Measurements from ENCODE around the gene MPP1. TPM values are rescaled to one million over a fixed set of nuclear protein-coding genes. Genes with fewer than 3 reads are reported as not detected.

MPP1 gene
- total RNA-seq, 2 donors from 2014 or later: 20.1 to 27.5 TPM

- no peaks in the 10 kb centered on the region for H3K4me1 ChIP-seq
- H3K27ac ChIP-seq: no peak overlapping the region
These were observed 10.1 kb upstream of the MPP1 start for GRCh38 chrX:154815274-154815818.

GRCh38 chrX:154813801-154814200, 8.5 kb upstream of the MPP1 start:
- no peaks in the 10 kb centered on the region for H3K4me1 ChIP-seq
- H3K9me3 ChIP-seq: no peaks in the 10 kb centered on the region
- no peak for TF ChIP-seq CTCF (IDR thresholded peaks at IDR 0.05)
- no peaks in the 10 kb centered on the region for H3K36me3 ChIP-seq
- no peaks in the 10 kb centered on the region for H3K27me3 ChIP-seq
- no peak overlapping the region for H3K27ac ChIP-seq
- no peak for DNase-seq (ENCODE audit: low spot score)
- H3K4me3 ChIP-seq: no peak overlapping the region

More at GRCh38 chrX:154815274-154815818, 10.1 kb upstream of the MPP1 start:
- H3K9me3 ChIP-seq: no peaks in the 10 kb centered on the region
- DNase-seq (ENCODE audit: low spot score): no peak
- no peak for TF ChIP-seq CTCF (IDR thresholded peaks at IDR 0.05)
- H3K36me3 ChIP-seq: no peaks in the 10 kb centered on the region
- no peaks in the 10 kb centered on the region for H3K27me3 ChIP-seq
- H3K4me3 ChIP-seq: no peak overlapping the region

GRCh38 chrX:154812341-154813101, 7.2 kb upstream of the MPP1 start:
- DNase-seq (ENCODE audit: low spot score): no peak
- TF ChIP-seq CTCF (IDR thresholded peaks at IDR 0.05): no peak
- Histone ChIP-seq H3K4me3 (no peak overlapping the region), H3K27me3 (no peaks in the 10 kb centered on the region), H3K4me1 (no peaks in the 10 kb centered on the region), H3K27ac (no peak overlapping the region), H3K9me3 (no peaks in the 10 kb centered on the region), H3K36me3 (no peaks in the 10 kb centered on the region)

- H3K4me1 ChIP-seq: no peaks in the 10 kb centered on the region
- no peak for TF ChIP-seq CTCF (IDR thresholded peaks at IDR 0.05)
These were observed 4.8 kb upstream of the MPP1 start for GRCh38 chrX:154809939-154810665.

GRCh38 chrX:154806837-154807501, 1.7 kb upstream of the MPP1 start:
- Histone ChIP-seq H3K4me3 (no peak overlapping the region), H3K27me3 (no peaks in the 10 kb centered on the region), H3K4me1 (peaks cover 0 to 9% of the 10 kb centered on the region in 2 donors), H3K36me3 (no peaks in the 10 kb centered on the region), H3K27ac (no peak overlapping the region), H3K9me3 (no peaks in the 10 kb centered on the region)
- DNase-seq (ENCODE audit: low spot score): no peak
- no peak for TF ChIP-seq CTCF (IDR thresholded peaks at IDR 0.05)

More at GRCh38 chrX:154809939-154810665, 4.8 kb upstream of the MPP1 start:
- Histone ChIP-seq H3K9me3 (no peaks in the 10 kb centered on the region), H3K27ac (no peak overlapping the region), H3K36me3 (no peaks in the 10 kb centered on the region), H3K4me3 (no peak overlapping the region), H3K27me3 (no peaks in the 10 kb centered on the region)
- no peak for DNase-seq (ENCODE audit: low spot score)

Data from right atrium auricular region (tissue), 2 donors.